Thymus (tissue), 11 donors: ENCODE data around the gene DKK3. TPM values are rescaled to one million over a fixed set of nuclear protein-coding genes. Genes with fewer than 3 reads are reported as not detected.
A peak's percentile ranks its signal among the peaks of the same experiment; 100 is the strongest.

Experiments used
- DNase-seq, 9 donors: peaks; one replicate each; pipeline ENCODE4 v3.0.0-alpha.2; 2013; ENCODE audit warnings: low spot score in 9 of 9, low read depth in 6 of 9, missing footprints in 1 of 9
- H3K27ac ChIP-seq, 2 donors: one replicate each; pipeline ENCODE4 v1.5.1; 2013; ENCODE audit warnings: control low read depth in 1 of 2, low read depth in 1 of 2, low read length in 1 of 2, mild to moderate bottlenecking in 1 of 2, moderate library complexity in 1 of 2
- H3K27me3 ChIP-seq, 2 donors: one replicate each; pipeline ENCODE4 v1.5.1; 2013; ENCODE audit warnings: low read length in 1 of 2; ENCODE audit not compliant: control insufficient read depth in 2 of 2, insufficient read depth in 1 of 2
- H3K36me3 ChIP-seq, 2 donors: one replicate each; pipeline ENCODE4 v1.5.1; 2013; ENCODE audit warnings: low read length in 1 of 2, mild to moderate bottlenecking in 1 of 2, moderate library complexity in 1 of 2; ENCODE audit not compliant: control insufficient read depth in 2 of 2, insufficient read depth in 2 of 2
- H3K4me1 ChIP-seq, 2 donors: one replicate each; pipeline ENCODE4 v1.5.1; 2013; ENCODE audit warnings: low read length in 2 of 2; ENCODE audit not compliant: control insufficient read depth in 2 of 2, insufficient read depth in 2 of 2
- H3K4me3 ChIP-seq, 2 donors: one replicate each; pipeline ENCODE4 v1.5.1; 2013; ENCODE audit warnings: low read length in 2 of 2, control low read depth in 1 of 2, mild to moderate bottlenecking in 1 of 2
- H3K9me3 ChIP-seq, 2 donors: one replicate each; pipeline ENCODE4 v1.5.1; 2013; ENCODE audit warnings: low read length in 1 of 2, mild to moderate bottlenecking in 1 of 2; ENCODE audit not compliant: control insufficient read depth in 2 of 2, insufficient read depth in 1 of 2
- WGBS: extraction: QIAGEN DNeasy Blood & Tissue Kit; methylation state at CpG from one replicate; pipeline ENCODE4 v1.1.7; 2013; 5-methylcytosine and 5-hydroxymethylcytosine counted together
- polyA plus RNA-seq: library from polyadenylated mRNA; stranded (reverse); fragments of 200-250 nt; gene quantifications from one replicate; pipeline ENCODE4 v1.2.3, GENCODE V29; 2013
- total RNA-seq: library from RNA; stranded (reverse); fragments of 120-200 nt; gene quantifications from one replicate; pipeline ENCODE4 v1.2.4, GENCODE V29; 2013
- donor health status: healthy.

The DKK3 gene
- total and polyA plus RNA-seq, 2 donors: 7.5 to 12.8 TPM

- Histone ChIP-seq H3K27me3 (no peaks in the 10 kb centered on the region), H3K9me3 (no peaks in the 10 kb centered on the region), H3K4me3 (no peak overlapping the region), H3K27ac (no peak overlapping the region), H3K36me3 (peaks cover 15 to 65% of the 10 kb centered on the region in 2 donors), H3K4me1 (no peaks in the 10 kb centered on the region)
- no peak for DNase-seq
- WGBS: 96% methylated on average over 2 of the region's 2 CpGs
Observed at GRCh38 chr11:11946180-11946579, 62.2 kb downstream of the DKK3 start.

- Histone ChIP-seq H3K27me3 (no peaks in the 10 kb centered on the region), H3K4me3 (no peak overlapping the region), H3K27ac (no peak overlapping the region), H3K9me3 (no peaks in the 10 kb centered on the region), H3K4me1 (no peaks in the 10 kb centered on the region), H3K36me3 (peaks cover 22 to 65% of the 10 kb centered on the region in 2 donors)
- WGBS: 96% methylated on average over 5 of the region's 5 CpGs
- DNase-seq: no peak
Observed at GRCh38 chr11:11944444-11944843, 64.0 kb downstream of the DKK3 start.

- H3K27me3 ChIP-seq: no peaks in the 10 kb centered on the region
- 98% methylated on average over 3 of the region's 3 CpGs for WGBS
- H3K27ac ChIP-seq: no peak overlapping the region
- no peaks in the 10 kb centered on the region for H3K9me3 ChIP-seq
- H3K4me3 ChIP-seq: no peak overlapping the region
- DNase-seq: no peak
- no peaks in the 10 kb centered on the region for H3K4me1 ChIP-seq
- peaks cover 28 to 71% of the 10 kb centered on the region in 2 donors for H3K36me3 ChIP-seq
Observed at GRCh38 chr11:11942668-11943067, 65.8 kb downstream of the DKK3 start.

- Histone ChIP-seq H3K9me3 (no peaks in the 10 kb centered on the region), H3K27me3 (no peaks in the 10 kb centered on the region), H3K27ac (no peak overlapping the region), H3K4me1 (no peaks in the 10 kb centered on the region), H3K36me3 (peaks cover 28 to 66% of the 10 kb centered on the region in 2 donors), H3K4me3 (no peak overlapping the region)
- no peak for DNase-seq
Observed at GRCh38 chr11:11940551-11940950, 67.9 kb downstream of the DKK3 start.

- H3K4me3 ChIP-seq: no peak overlapping the region
- WGBS: 99% methylated on average over 1 of the region's 1 CpG
Observed at GRCh38 chr11:11937957-11938356, 70.5 kb downstream of the DKK3 start.

GRCh38 chr11:11937433-11937832, 71.0 kb downstream of the DKK3 start:
- Histone ChIP-seq H3K4me1 (no peaks in the 10 kb centered on the region), H3K9me3 (no peaks in the 10 kb centered on the region), H3K27ac (no peak overlapping the region), H3K36me3 (peaks cover 20 to 48% of the 10 kb centered on the region in 2 donors), H3K27me3 (no peaks in the 10 kb centered on the region), H3K4me3 (no peak overlapping the region)
- 97% methylated on average over 3 of the region's 3 CpGs for WGBS
- DNase-seq: no peak

More at GRCh38 chr11:11937957-11938356, 70.5 kb downstream of the DKK3 start:
- H3K9me3 ChIP-seq: no peaks in the 10 kb centered on the region
- no peak for DNase-seq
- H3K36me3 ChIP-seq: peaks cover 25 to 47% of the 10 kb centered on the region in 2 donors
- no peaks in the 10 kb centered on the region for H3K4me1 ChIP-seq
- H3K27ac ChIP-seq: no peak overlapping the region
- no peaks in the 10 kb centered on the region for H3K27me3 ChIP-seq

GRCh38 chr11:11935536-11935935, 72.9 kb downstream of the DKK3 start:
- no peaks in the 10 kb centered on the region for H3K27me3 ChIP-seq
- H3K4me3 ChIP-seq: no peak overlapping the region

GRCh38 chr11:11931461-11932055, 76.9 kb downstream of the DKK3 start:
- no peak overlapping the region for H3K27ac ChIP-seq
- peaks cover 8 to 29% of the 10 kb centered on the region in 2 donors for H3K36me3 ChIP-seq
- no peaks in the 10 kb centered on the region for H3K4me1 ChIP-seq
- peak in 6 of 9 donors; percentile 0 to 34 (median 10) for DNase-seq
- H3K4me3 ChIP-seq: no peak overlapping the region
- WGBS: 93% methylated on average over 5 of the region's 5 CpGs
- H3K27me3 ChIP-seq: no peaks in the 10 kb centered on the region
- no peaks in the 10 kb centered on the region for H3K9me3 ChIP-seq

More at GRCh38 chr11:11935536-11935935, 72.9 kb downstream of the DKK3 start:
- Histone ChIP-seq H3K9me3 (no peaks in the 10 kb centered on the region), H3K36me3 (peaks cover 19 to 46% of the 10 kb centered on the region in 2 donors), H3K27ac (no peak overlapping the region), H3K4me1 (no peaks in the 10 kb centered on the region)
- 98% methylated on average over 2 of the region's 2 CpGs for WGBS
- DNase-seq: no peak

- H3K4me1 ChIP-seq: no peaks in the 10 kb centered on the region
- WGBS: 96% methylated on average over 2 of the region's 2 CpGs
- DNase-seq: no peak
- peaks cover 8 to 26% of the 10 kb centered on the region in 2 donors for H3K36me3 ChIP-seq
- H3K9me3 ChIP-seq: no peaks in the 10 kb centered on the region
- H3K27ac ChIP-seq: no peak overlapping the region
- H3K4me3 ChIP-seq: no peak overlapping the region
- H3K27me3 ChIP-seq: no peaks in the 10 kb centered on the region
Observed at GRCh38 chr11:11929920-11930319, 78.5 kb downstream of the DKK3 start.
